Retinal pigment epithelial cell (primary cell): Measurements from ENCODE around the gene USH1C.

Experiments
- DNase-seq: peaks from one replicate; pipeline ENCODE4 v3.0.0-alpha.2; 2010; ENCODE audit warnings: low read depth
- H3K4me3 ChIP-seq: 2 replicates; pipeline ENCODE4 v1.5.1; 2011; ENCODE audit warnings: mild to moderate bottlenecking, low read length, control low read depth, moderate library complexity
- CTCF ChIP-seq: conservative IDR thresholded peaks from 2 replicates; pipeline ENCODE4 v1.5.1; 2011; ENCODE audit warnings: low read depth, low read length, control low read depth, inconsistent platforms

Gene USH1C

GRCh38 chr11:17560281-17561110, 16.3 kb upstream of the USH1C start:
- peak; percentile 17 for DNase-seq
- TF ChIP-seq CTCF, result no peak
- no peak overlapping the region for H3K4me3 ChIP-seq

- H3K4me3 ChIP-seq, result no peak overlapping the region
- no peak for TF ChIP-seq CTCF
- DNase-seq, result no peak
These were observed 15.3 kb upstream of the USH1C start for GRCh38 chr11:17559341-17560087.

GRCh38 chr11:17558916-17559315, 14.7 kb upstream of the USH1C start:
- no peak for DNase-seq
- TF ChIP-seq CTCF, result no peak
- H3K4me3 ChIP-seq, result no peak overlapping the region

GRCh38 chr11:17558025-17558780, 14.0 kb upstream of the USH1C start:
- DNase-seq, result no peak
- no peak overlapping the region for H3K4me3 ChIP-seq
- no peak for TF ChIP-seq CTCF

GRCh38 chr11:17556999-17557398, 12.8 kb upstream of the USH1C start:
- DNase-seq, result no peak
- no peak overlapping the region for H3K4me3 ChIP-seq
- TF ChIP-seq CTCF, result no peak

- no peak for TF ChIP-seq CTCF
- no peak for DNase-seq
- no peak overlapping the region for H3K4me3 ChIP-seq
These were observed 10.3 kb upstream of the USH1C start for GRCh38 chr11:17554487-17554886.
